Stomach smooth muscle (tissue), 2 donors: ENCODE data around the gene FUT3.
"Not testable (repeated sequence)": the region's sequence is repeated elsewhere in the genome, so short reads cannot be mapped to it uniquely, and the experiment has no call there.

Experiments
- H3K27ac ChIP-seq: one replicate; pipeline ENCODE4 v1.7.0; 2013; ENCODE audit warnings: mild to moderate bottlenecking, low read length, inconsistent platforms
- H3K27me3 ChIP-seq, 2 donors: one replicate each; pipeline ENCODE4 v1.7.0; 2013; ENCODE audit warnings: low read length in 2 of 2; ENCODE audit not compliant: insufficient read depth in 2 of 2, control insufficient read depth in 1 of 2
- H3K36me3 ChIP-seq, 2 donors: one replicate each; pipeline ENCODE4 v1.7.0; 2013; ENCODE audit warnings: low read length in 2 of 2; ENCODE audit not compliant: control insufficient read depth in 2 of 2, insufficient read depth in 2 of 2
- H3K4me1 ChIP-seq: one replicate; pipeline ENCODE4 v1.7.0; 2013; ENCODE audit warnings: low read length; ENCODE audit not compliant: control insufficient read depth, insufficient read depth
- H3K4me3 ChIP-seq, 2 donors: one replicate each; pipeline ENCODE4 v1.7.0; 2013; ENCODE audit warnings: low read length in 2 of 2
- H3K9ac ChIP-seq, 2 donors: one replicate each; pipeline ENCODE4 v1.7.0; 2013; ENCODE audit warnings: low read length in 2 of 2, mild to moderate bottlenecking in 1 of 2
- H3K9me3 ChIP-seq, 2 donors: one replicate each; pipeline ENCODE4 v1.7.0; 2013; ENCODE audit warnings: low read length in 2 of 2; ENCODE audit not compliant: control insufficient read depth in 2 of 2
- donor health status: healthy.
- donor health status: Pancreatic carcinoma.

Gene FUT3

DNA sequence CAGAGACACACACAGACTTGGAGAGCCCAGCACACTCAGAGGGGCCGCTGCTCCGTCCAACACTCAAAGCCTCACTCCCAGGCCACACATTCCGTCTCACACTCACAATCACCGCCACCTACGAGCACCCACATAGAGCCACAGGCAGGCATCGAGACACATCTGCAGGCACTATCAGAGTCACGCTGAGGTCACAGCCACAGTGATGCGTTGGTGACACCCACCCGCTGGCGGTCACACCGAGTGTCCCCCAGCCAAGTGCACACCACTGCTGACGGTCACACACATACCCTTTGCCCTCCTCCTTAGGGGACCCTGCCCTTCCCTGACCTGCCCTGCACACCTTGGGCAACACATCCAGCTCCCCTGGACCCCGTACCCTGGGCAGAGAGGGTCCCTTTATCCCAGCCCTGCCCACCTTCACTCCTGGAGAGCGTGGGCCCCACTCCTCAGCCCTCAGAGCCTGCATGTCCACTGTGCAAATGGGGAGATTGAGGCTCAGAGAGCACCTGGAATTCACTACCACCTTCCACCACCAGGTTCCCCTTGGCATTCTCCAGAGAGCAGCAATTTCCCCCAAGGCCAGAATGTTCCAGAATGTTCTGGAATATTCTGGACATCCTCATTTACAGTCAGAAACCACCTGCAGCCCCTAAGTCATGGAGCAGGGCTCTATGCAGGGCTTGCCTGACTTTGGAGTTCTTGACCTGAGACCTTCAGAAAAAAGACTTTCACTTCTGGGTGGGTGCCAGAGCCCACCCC lies 13.7 kb upstream of the FUT3 start:
- no peak overlapping the region for H3K9ac ChIP-seq
- no peaks in the 10 kb centered on the region for H3K4me1 ChIP-seq
- H3K4me3 ChIP-seq: no peak overlapping the region
- H3K27me3 ChIP-seq: no peaks in the 10 kb centered on the region
- H3K36me3 ChIP-seq: no peaks in the 10 kb centered on the region
- no peak overlapping the region for H3K27ac ChIP-seq
- no peaks in the 10 kb centered on the region for H3K9me3 ChIP-seq

DNA sequence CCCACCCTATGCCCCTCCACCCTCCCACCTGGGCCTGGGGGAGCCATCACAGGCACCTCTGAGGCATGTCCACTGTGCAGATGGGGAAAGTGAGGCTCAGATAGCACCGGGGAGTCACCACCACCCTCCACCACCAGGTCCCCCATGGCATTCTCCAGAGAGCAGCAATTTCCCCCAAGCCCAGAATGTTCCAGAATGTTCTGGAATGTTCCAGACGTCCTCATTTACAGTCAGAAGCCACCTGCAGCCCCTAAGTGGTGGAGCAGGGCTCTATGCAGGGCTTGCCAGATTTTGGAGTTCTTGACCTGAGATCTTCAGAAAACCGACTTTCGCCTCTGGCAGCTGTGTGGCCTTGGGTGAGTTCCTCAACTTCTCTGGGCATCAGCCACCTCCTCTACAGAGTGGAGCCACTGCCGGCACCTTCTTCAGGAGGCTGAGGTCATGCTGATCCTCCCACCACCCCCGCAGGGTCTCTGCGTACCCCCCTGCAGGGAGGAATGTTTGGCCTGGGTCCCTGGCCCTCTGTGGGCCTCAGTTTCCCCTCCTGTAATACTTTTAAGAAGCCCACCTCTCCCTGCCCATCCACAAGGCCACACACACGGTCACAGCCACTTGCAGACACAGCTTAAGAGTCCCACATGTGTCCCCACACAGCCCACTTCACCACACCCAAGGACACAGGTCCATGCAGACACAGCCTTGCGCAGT lies 12.9 kb upstream of the FUT3 start:
- H3K4me3 ChIP-seq: no peak overlapping the region
- H3K27me3 ChIP-seq: no peaks in the 10 kb centered on the region
- no peak overlapping the region for H3K9ac ChIP-seq
- no peaks in the 10 kb centered on the region for H3K9me3 ChIP-seq
- H3K27ac ChIP-seq: no peak overlapping the region
- H3K36me3 ChIP-seq: no peaks in the 10 kb centered on the region
- no peaks in the 10 kb centered on the region for H3K4me1 ChIP-seq

DNA sequence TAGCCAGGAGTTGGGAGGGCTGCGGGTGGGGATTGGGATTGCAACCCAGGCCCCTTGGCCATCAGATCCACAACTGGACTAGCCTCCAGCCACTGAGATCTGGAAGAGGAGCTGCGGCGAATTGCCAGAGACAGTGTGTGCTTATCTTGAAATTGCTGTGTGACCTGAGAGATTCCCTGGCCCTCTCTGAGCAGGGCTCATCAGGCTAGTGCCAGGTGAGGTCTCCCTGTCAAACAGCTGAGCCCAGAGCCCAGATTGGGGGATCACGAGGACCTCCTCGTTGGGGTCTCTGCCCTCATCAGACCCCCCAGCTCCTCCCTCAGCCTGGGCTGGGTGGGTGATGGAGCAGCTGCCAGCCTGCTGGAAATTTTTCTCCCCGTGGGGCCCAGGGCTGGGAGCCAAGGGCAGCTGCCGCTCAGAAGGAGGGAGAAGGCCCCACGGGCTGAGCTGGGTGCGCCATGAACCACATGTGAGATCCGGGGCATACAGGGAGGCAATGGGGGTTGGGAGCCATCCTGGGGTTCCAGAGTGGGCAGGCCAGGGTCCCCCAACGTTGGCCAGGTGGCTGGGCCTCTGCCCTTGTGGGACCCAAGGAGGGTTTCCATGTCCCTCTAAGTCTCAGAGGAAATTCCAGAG lies 11.9 kb upstream of the FUT3 start:
- H3K4me3 ChIP-seq: no peak overlapping the region
- no peaks in the 10 kb centered on the region for H3K4me1 ChIP-seq
- H3K27me3 ChIP-seq: no peaks in the 10 kb centered on the region
- H3K9ac ChIP-seq: no peak overlapping the region
- no peaks in the 10 kb centered on the region for H3K36me3 ChIP-seq
- no peak overlapping the region for H3K27ac ChIP-seq
- H3K9me3 ChIP-seq: no peaks in the 10 kb centered on the region

GRCh38 chr19:5857203-5858081 lies 6.2 kb upstream of the FUT3 start:
- Histone ChIP-seq H3K4me1 (no peaks in the 10 kb centered on the region), H3K4me3 (no peak overlapping the region), H3K9me3 (no peaks in the 10 kb centered on the region), H3K36me3 (no peaks in the 10 kb centered on the region), H3K27me3 (no peaks in the 10 kb centered on the region), H3K9ac (no peak overlapping the region), H3K27ac (no peak overlapping the region)

- not testable (repeated sequence) for H3K27me3 ChIP-seq, H3K4me3 ChIP-seq, H3K27ac ChIP-seq
Observed at GRCh38 chr19:5855151-5855550, 3.9 kb upstream of the FUT3 start.

GRCh38 chr19:5854121-5854520 lies 2.9 kb upstream of the FUT3 start:
- H3K9me3 ChIP-seq, H3K4me1 ChIP-seq, H3K9ac ChIP-seq, H3K36me3 ChIP-seq, H3K27me3 ChIP-seq, H3K27ac ChIP-seq, H3K4me3 ChIP-seq: not testable (repeated sequence)

More at GRCh38 chr19:5855151-5855550, 3.9 kb upstream of the FUT3 start:
- not testable (repeated sequence) for H3K36me3 ChIP-seq, H3K9ac ChIP-seq, H3K4me1 ChIP-seq, H3K9me3 ChIP-seq

- Histone ChIP-seq H3K27me3 (no peaks in the 10 kb centered on the region), H3K9me3 (no peaks in the 10 kb centered on the region), H3K36me3 (no peaks in the 10 kb centered on the region), H3K9ac (no peak overlapping the region), H3K27ac (no peak overlapping the region), H3K4me1 (peaks cover 6% of the 10 kb centered on the region), H3K4me3 (no peak overlapping the region)
Observed at GRCh38 chr19:5850743-5851293, 431 bp downstream of the FUT3 start.

GRCh38 chr19:5850189-5850588 lies 1.1 kb downstream of the FUT3 start:
- H3K27me3 ChIP-seq: no peaks in the 10 kb centered on the region
- H3K9ac ChIP-seq: no peak overlapping the region
- peaks cover 6% of the 10 kb centered on the region for H3K4me1 ChIP-seq
- H3K9me3 ChIP-seq: no peaks in the 10 kb centered on the region
- H3K4me3 ChIP-seq: no peak overlapping the region
- H3K27ac ChIP-seq: no peak overlapping the region
- H3K36me3 ChIP-seq: no peaks in the 10 kb centered on the region

DNA sequence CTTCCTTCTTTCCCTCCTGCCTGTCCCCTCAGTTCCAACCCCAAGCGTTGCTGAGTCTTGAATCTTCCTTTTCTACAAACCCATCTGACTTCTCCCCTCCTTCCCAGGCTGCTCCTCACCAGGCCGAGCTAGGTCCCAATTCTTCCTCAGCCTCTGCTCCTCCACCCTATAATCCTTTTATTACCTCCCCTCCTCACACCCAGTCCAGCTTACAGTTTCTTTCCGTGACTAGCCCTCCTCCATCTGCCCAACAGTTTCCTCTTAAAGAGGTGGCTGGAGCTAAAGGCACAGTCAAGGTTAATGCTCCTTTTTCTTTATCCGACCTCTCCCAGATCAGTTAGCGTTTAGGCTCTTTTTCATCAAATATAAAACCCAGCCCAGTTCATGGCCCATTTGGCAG lies 2.6 kb downstream of the FUT3 start:
- H3K27me3 ChIP-seq, H3K36me3 ChIP-seq, H3K4me3 ChIP-seq, H3K27ac ChIP-seq, H3K4me1 ChIP-seq, H3K9ac ChIP-seq, H3K9me3 ChIP-seq: not testable (repeated sequence)

DNA sequence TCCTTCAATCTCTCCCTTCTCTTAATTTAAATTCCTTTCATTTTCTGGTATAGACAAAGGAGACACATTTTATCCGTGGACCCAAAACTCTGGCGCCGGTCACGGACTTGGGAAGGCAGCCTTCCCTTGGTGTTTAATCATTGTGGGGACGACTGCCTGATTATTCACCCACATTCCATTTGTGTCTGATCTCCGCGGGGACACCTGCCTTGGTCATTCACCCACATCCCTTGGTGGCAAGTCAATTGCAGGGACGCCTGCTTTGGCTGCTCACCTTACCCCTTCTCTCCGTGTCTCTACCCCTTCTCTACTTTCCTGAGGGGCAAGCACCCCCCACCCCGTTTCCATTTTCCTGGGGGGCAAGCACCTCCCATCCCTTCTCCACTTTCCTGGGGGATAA lies 3.4 kb downstream of the FUT3 start:
- H3K9ac ChIP-seq, H3K27ac ChIP-seq, H3K4me1 ChIP-seq, H3K4me3 ChIP-seq, H3K36me3 ChIP-seq, H3K9me3 ChIP-seq, H3K27me3 ChIP-seq: not testable (repeated sequence)
